Glomerular visceral epithelial cell (primary cell): ENCODE data around the gene PLPPR2.
"Not testable (repeated sequence)": the region's sequence is repeated elsewhere in the genome, so short reads cannot be mapped to it uniquely, and the experiment has no call there.

Source experiments
- DNase-seq: peaks from one replicate; pipeline ENCODE4 v3.0.0-alpha.2; 2016; ENCODE audit errors: extremely low spot score

PLPPR2 gene

GRCh38 chr19:11400798-11401197 is 45.6 kb downstream of the PLPPR2 start:
- DNase-seq = no peak

GRCh38 chr19:11401808-11402543 is 46.7 kb downstream of the PLPPR2 start:
- DNase-seq = no peak

- no peak for DNase-seq
Measured at GRCh38 chr19:11404588-11405222, 49.5 kb downstream of the PLPPR2 start.

- DNase-seq = no peak
Measured at GRCh38 chr19:11405846-11406643, 50.8 kb downstream of the PLPPR2 start.

DNA sequence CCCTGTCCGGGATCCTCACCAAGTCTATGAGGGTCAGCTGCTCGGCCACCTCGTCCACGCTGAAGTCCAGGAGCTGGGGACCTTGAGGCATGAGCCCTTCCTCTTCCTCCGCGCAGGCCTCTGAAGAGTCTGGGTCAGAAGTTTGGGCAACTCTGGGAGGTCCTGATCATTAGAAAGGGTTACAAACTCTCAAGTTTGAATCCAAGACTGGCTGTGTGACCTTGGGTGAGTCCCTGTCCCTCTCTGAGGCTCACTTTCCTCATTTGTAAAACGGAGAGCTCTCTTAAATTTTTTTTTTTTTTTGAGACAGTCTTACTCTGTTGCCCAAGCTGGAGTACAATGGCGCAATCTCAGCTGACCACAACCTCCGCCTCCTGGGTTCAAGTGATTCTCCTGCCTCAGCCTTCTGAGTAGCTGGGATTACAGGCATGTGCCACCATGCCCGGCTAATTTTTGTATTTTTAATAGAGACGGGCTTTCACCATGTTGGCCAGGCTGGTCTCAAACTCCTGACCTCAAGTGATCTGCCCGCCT is 51.5 kb downstream of the PLPPR2 start:
- DNase-seq = not testable (repeated sequence)

DNA sequence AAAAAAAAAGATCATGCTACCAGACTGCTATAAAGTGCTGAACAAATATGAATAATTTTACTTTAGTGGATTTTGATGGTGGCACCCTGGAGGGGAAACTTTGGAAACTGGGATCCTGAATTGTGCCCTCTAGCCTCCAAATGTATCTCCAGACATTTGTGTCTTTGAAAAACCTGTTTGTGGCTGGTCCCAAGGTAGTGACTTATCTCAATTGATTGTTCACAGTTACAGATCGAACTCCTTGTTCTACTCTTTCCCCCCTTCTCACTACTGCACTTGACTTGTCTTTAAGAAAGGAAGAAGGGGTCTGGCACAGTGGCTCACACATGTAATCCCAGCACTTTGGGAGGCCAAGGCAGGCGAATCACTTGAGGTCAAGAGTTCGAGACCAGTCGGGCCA is 53.4 kb downstream of the PLPPR2 start:
- no peak for DNase-seq

DNA sequence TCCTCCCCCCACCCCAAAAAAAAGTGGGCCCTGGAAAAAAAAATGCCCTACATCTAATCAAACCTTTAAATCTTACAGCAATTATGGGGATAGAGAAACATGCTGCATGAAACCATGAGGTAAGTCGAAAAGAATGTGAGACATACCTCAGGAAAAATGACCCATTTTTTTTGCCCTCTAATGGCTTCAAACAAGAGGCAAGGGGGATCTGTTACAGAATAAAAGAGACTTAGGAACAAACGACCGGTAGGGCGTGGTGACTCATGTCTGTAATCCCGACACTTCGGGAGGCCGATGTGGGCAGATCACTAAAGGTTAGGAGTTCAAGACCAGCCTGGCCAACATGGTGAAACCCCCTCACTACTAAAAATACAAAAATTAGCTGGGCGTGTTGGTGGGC is 55.5 kb downstream of the PLPPR2 start:
- peak; percentile 62 for DNase-seq

DNA sequence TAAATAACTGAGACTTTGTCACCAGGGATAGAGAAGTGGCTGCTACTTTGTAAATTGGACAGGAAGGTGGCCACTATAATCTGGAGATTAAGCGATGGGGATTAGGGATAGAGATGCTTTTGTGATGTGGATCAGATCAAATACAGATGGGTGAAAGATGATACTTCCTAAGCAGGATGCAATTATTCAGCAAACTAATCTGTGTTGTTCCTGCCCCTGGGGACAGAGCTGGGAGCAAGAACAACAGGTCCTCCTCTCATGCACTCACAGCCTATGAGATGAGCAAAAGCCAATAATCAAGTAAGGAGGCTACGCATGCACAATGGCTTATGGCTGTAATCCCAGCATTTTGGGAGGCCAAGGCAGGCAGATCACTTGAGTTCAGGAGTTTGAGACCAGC is 59.3 kb downstream of the PLPPR2 start:
- no peak for DNase-seq
